Endothelial cell of umbilical vein (primary cell): ENCODE data around the gene ENOPH1. TPM values are rescaled to one million over a fixed set of nuclear protein-coding genes. Genes with fewer than 3 reads are reported as not detected.

Experiments
- BruUV-seq: library from RNA; stranded (reverse); fragments of 400-500 nt; replicated peaks from 2 replicates; lab custom pipeline; 2021; lab: Mats Ljungman, UMichigan
- CTCF ChIA-PET: fragments of 300-600, 350-600 bp; sonication (Branson Sonifier 250); formaldehyde crosslinking; loops from one replicate; lab custom pipeline; 2021; ENCODE audit warnings: antibody characterized with exemption, inconsistent platforms; lab: Charles Lee
- POLR2A ChIA-PET: fragments of 300-600, 350-600 bp; sonication (Branson Sonifier 250); formaldehyde crosslinking; loops from one replicate; lab custom pipeline; 2021; ENCODE audit warnings: antibody characterized with exemption, inconsistent platforms; lab: Charles Lee
- DNase-seq: peaks from one replicate; pipeline ENCODE4 v3.0.0-alpha.2; 2011; ENCODE audit warnings: low read depth, low spot score
- FAIRE-seq: peaks from 2 replicates; lab custom pipeline; 2011; peaks lifted over from hg19 to GRCh38; lab: Jason Lieb, UNC
- H2AFZ ChIP-seq: 2 replicates; pipeline ENCODE4 v1.6.0; 2012; ENCODE audit warnings: low read depth, low read length, control low read depth, inconsistent platforms
- H3K27ac ChIP-seq: 2 replicates; pipeline ENCODE4 v1.5.1; 2011; ENCODE audit warnings: low read depth, mild to moderate bottlenecking, control low read depth, low read length, moderate library complexity; ENCODE audit not compliant: insufficient read depth
- H3K27me3 ChIP-seq, 2 experiments: 2 replicates each; pipeline versions ENCODE4 v1.6.0 to v1.6.1; 2011; ENCODE audit warnings: low read length in 2 of 2, mixed read lengths in 1 of 2; ENCODE audit not compliant: control insufficient read depth in 2 of 2, insufficient read depth in 2 of 2
- H3K36me3 ChIP-seq, 2 experiments: 2 replicates in 1 of 2; 3 replicates in 1 of 2; pipeline ENCODE4 v1.5.1; 2011; ENCODE audit warnings: low read length in 2 of 2, mild to moderate bottlenecking in 1 of 2, moderate library complexity in 1 of 2; ENCODE audit not compliant: control insufficient read depth in 2 of 2, insufficient read depth in 2 of 2; ENCODE audit errors: extremely low read depth in 1 of 2
- H3K4me1 ChIP-seq: 3 replicates; pipeline ENCODE4 v1.5.1; 2011; ENCODE audit warnings: mild to moderate bottlenecking, low read length; ENCODE audit not compliant: control insufficient read depth, insufficient read depth; ENCODE audit errors: extremely low read depth
- H3K4me2 ChIP-seq: 2 replicates; pipeline ENCODE4 v1.6.1; 2011; ENCODE audit warnings: low read length, control low read depth, mixed read lengths; ENCODE audit not compliant: insufficient read depth
- H3K4me3 ChIP-seq, 3 experiments: fragments of 200-600 bp in 1 of 3; sonication (generic), shearing (Covaris generic) in 1 of 3; replicated peaks in 1 of 3; 2 replicates each; pipeline ENCODE4 v1.5.1; 2011 to 2016; ENCODE audit warnings: control low read depth in 3 of 3, low read length in 3 of 3, mild to moderate bottlenecking in 2 of 3, inconsistent platforms in 1 of 3, low read depth in 1 of 3, moderate library complexity in 1 of 3; ENCODE audit not compliant: insufficient read depth in 1 of 3
- H3K79me2 ChIP-seq: 2 replicates; pipeline ENCODE4 v1.6.0; 2012; ENCODE audit warnings: low read length, inconsistent platforms; ENCODE audit not compliant: control insufficient read depth, insufficient read depth
- H3K9ac ChIP-seq: replicated peaks from 2 replicates; pipeline ENCODE3; 2011; ENCODE audit warnings: low read length, control low read depth; ENCODE audit not compliant: insufficient read depth; ENCODE audit errors: extremely low read depth
- H3K9me1 ChIP-seq: replicated peaks from 3 replicates; pipeline ENCODE4 v1.6.0; 2011; ENCODE audit warnings: mild to moderate bottlenecking, low read length; ENCODE audit not compliant: control insufficient read depth, insufficient read depth; ENCODE audit errors: extremely low read depth
- H3K9me3 ChIP-seq: replicated peaks from 2 replicates; pipeline ENCODE4 v1.5.1; 2012; ENCODE audit warnings: low read length, inconsistent platforms; ENCODE audit not compliant: control insufficient read depth, insufficient read depth
- H4K20me1 ChIP-seq: replicated peaks from 2 replicates; pipeline ENCODE3; 2011; ENCODE audit warnings: mild to moderate bottlenecking, low read length; ENCODE audit not compliant: control insufficient read depth, insufficient read depth; ENCODE audit errors: extremely low read depth
- EZH2 ChIP-seq: IDR thresholded peaks from 2 replicates; pipeline ENCODE4 v1.6.1; 2012; ENCODE audit warnings: borderline replicate concordance, low read depth, mild to moderate bottlenecking, moderate library complexity, low read length, inconsistent platforms; ENCODE audit not compliant: severe bottlenecking
- FOS ChIP-seq: IDR thresholded peaks from 2 replicates; pipeline ENCODE4 v1.6.1; 2011; ENCODE audit warnings: mild to moderate bottlenecking, low read length, moderate library complexity, borderline replicate concordance; ENCODE audit not compliant: insufficient read depth
- GATA2 ChIP-seq: IDR thresholded peaks from 2 replicates; pipeline ENCODE4 v1.7.0; 2011; ENCODE audit warnings: low read depth, mild to moderate bottlenecking, moderate library complexity, mixed read lengths, low read length; ENCODE audit not compliant: insufficient read length, insufficient read depth
- JUN ChIP-seq: IDR thresholded peaks from 2 replicates; pipeline ENCODE4 v1.6.1; 2011; ENCODE audit warnings: borderline replicate concordance, low read depth; ENCODE audit not compliant: insufficient read length, insufficient read depth
- MAX ChIP-seq: IDR thresholded peaks from 2 replicates; pipeline ENCODE4 v1.6.1; 2011; ENCODE audit not compliant: insufficient read depth, insufficient read length
- MYC ChIP-seq: IDR thresholded peaks from one replicate; pipeline ENCODE4 v1.6.1; 2011; ENCODE audit warnings: mild to moderate bottlenecking, low read depth, low read length
- POLR2A ChIP-seq: IDR thresholded peaks from 2 replicates; pipeline ENCODE4 v1.6.1; 2012; ENCODE audit warnings: low read depth, mild to moderate bottlenecking, control low read depth, low read length
- POLR2AphosphoS5 ChIP-seq: IDR thresholded peaks from 2 replicates; pipeline ENCODE4 v1.6.1; 2012; ENCODE audit warnings: low read depth, mild to moderate bottlenecking, control low read depth, low read length, moderate library complexity; ENCODE audit not compliant: insufficient read depth
- dilution Hi-C: fragments of 300-500 bp; cut with MboI; formaldehyde crosslinking; loops from one replicate; pipeline ENCODE4 v1.15.0; 2019; ENCODE audit warnings: low sequenced_read_pairs; ENCODE audit not compliant: extremely low pct_ligation_motif_present
- intact Hi-C: fragments of 100-400 bp; cut with micrococcal nuclease; formaldehyde crosslinking; loops from one replicate; pipeline ENCODE4 v1.10.0; 2022
- polyA plus RNA-seq, 4 experiments: library from polyadenylated mRNA; depleted of rRNA in 3 of 4; stranded (reverse) in 3 of 4; unstranded in 1 of 4; fragments of >200 nt; gene quantifications; 2 replicates each; pipeline versions ENCODE4 v1.2.1 to v1.2.3, GENCODE V29; 2011 to 2012; ENCODE audit warnings: missing spikeins in 1 of 4
- total RNA-seq: library from RNA; stranded (reverse); gene quantifications from 2 replicates; pipeline ENCODE4 v1.2.3, GENCODE V29; 2021
- TF ChIP-seq, protein P1 (sequence below), 2 donors: IDR thresholded peaks; 1 replicate in 1 of 2; 2 replicates in 1 of 2; pipeline ENCODE4 v1.5.1; 2011; ENCODE audit warnings: low read length in 2 of 2, mild to moderate bottlenecking in 2 of 2, moderate library complexity in 2 of 2, control low read depth in 1 of 2, inconsistent platforms in 1 of 2, low read depth in 1 of 2; ENCODE audit not compliant: insufficient read depth in 1 of 2; ENCODE audit errors: extremely low read depth in 1 of 2

Gene ENOPH1
- total and polyA plus RNA-seq, 2 donors (not counting 3 experiments of a cell fraction or from before 2014, with no cell fraction given): 11.1 to 35.0 TPM

DNA sequence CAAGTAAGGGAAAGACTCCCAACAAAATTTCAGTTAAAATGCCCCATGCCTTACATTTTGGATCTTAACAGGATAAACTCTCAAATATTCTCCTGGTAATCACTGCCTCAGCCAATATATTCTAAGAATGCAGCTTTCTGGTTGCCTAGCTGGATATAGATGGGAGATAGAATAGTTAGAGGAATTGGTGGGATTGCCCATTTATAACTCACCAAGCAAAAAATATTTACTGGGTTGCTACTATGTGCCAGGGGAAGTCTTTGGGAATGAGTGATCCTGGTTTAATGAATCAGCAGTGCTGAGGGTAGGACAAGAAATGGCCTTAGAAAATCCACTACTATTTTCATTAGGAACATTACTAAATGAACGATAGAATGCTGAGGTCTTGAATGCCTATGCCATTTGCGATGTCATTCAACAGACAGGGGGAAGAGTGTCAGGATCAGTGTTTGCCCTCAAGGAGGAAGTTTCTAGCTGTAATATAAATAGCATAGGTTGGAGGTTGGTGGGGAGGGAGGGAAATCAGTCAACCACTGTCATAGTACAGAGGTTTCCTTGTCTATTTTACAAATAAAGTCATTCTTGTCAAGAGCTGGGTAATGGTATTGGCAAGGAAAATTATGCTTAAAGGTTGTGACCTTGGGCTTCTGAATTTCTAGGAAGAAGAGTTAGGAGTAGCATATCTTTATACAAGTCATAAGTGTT, 63.5 kb downstream of the ENOPH1 start:
- FAIRE-seq (no peak), DNase-seq (no peak)
- POLR2A ChIA-PET: no interaction called here
- no TSS peak for BruUV-seq
- Histone ChIP-seq H3K27me3 (no peaks in the 10 kb centered on the region), H3K9me3 (no peaks in the 10 kb centered on the region), H3K4me3 (no peak overlapping the region), H4K20me1 (no peaks in the 10 kb centered on the region), H3K4me1 (no peaks in the 10 kb centered on the region), H2AFZ (no peak overlapping the region), H3K9me1 (no peaks in the 10 kb centered on the region), H3K9ac (no peak overlapping the region), H3K27ac (no peak overlapping the region), H3K4me2 (no peak overlapping the region), H3K79me2 (no peaks in the 10 kb centered on the region), H3K36me3 (no peaks in the 10 kb centered on the region)
- intact Hi-C loops: no loop called here
- TF ChIP-seq JUN (no peak), FOS (no peak), MAX (no peak), POLR2A (no peak), MYC (no peak), GATA2 (no peak), EZH2 (no peak), POLR2AphosphoS5 (no peak)
- TF ChIP-seq, protein P1, sequence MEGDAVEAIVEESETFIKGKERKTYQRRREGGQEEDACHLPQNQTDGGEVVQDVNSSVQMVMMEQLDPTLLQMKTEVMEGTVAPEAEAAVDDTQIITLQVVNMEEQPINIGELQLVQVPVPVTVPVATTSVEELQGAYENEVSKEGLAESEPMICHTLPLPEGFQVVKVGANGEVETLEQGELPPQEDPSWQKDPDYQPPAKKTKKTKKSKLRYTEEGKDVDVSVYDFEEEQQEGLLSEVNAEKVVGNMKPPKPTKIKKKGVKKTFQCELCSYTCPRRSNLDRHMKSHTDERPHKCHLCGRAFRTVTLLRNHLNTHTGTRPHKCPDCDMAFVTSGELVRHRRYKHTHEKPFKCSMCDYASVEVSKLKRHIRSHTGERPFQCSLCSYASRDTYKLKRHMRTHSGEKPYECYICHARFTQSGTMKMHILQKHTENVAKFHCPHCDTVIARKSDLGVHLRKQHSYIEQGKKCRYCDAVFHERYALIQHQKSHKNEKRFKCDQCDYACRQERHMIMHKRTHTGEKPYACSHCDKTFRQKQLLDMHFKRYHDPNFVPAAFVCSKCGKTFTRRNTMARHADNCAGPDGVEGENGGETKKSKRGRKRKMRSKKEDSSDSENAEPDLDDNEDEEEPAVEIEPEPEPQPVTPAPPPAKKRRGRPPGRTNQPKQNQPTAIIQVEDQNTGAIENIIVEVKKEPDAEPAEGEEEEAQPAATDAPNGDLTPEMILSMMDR (IDR thresholded peaks at IDR 0.05; ENCODE audit: extremely low read depth in 1 of 2, insufficient read depth in 1 of 2, low read depth in 1 of 2, low read length in 2 of 2): no peak
- CTCF ChIA-PET: interaction anchor here (1.0 kb wide), 1 partner anchor 245 kb away, joined by 3 read pairs; no protein-coding TSS in a partner anchor
- dilution Hi-C loops: no loop called here
